ENCODE measurements around the gene SYNE3.

- TF ChIP-seq, protein P1, sequence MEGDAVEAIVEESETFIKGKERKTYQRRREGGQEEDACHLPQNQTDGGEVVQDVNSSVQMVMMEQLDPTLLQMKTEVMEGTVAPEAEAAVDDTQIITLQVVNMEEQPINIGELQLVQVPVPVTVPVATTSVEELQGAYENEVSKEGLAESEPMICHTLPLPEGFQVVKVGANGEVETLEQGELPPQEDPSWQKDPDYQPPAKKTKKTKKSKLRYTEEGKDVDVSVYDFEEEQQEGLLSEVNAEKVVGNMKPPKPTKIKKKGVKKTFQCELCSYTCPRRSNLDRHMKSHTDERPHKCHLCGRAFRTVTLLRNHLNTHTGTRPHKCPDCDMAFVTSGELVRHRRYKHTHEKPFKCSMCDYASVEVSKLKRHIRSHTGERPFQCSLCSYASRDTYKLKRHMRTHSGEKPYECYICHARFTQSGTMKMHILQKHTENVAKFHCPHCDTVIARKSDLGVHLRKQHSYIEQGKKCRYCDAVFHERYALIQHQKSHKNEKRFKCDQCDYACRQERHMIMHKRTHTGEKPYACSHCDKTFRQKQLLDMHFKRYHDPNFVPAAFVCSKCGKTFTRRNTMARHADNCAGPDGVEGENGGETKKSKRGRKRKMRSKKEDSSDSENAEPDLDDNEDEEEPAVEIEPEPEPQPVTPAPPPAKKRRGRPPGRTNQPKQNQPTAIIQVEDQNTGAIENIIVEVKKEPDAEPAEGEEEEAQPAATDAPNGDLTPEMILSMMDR (IDR thresholded peaks at IDR 0.05; ENCODE audit: poor library complexity), result no peak
- TF ChIP-seq EZH2 (IDR thresholded peaks at IDR 0.05; ENCODE audit: borderline replicate concordance), result no peak
- TF ChIP-seq EZH2phosphoT487 (IDR thresholded peaks at IDR 0.05; ENCODE audit: low read depth, severe bottlenecking, unreplicated experiment), result no peak
These were observed 35.0 kb upstream of the SYNE3 start for GRCh38 chr14:95551435-95551834.

Data from hepatocyte (in vitro differentiated cells).